Mesodermal cell (in vitro differentiated cells): Measurements from ENCODE around the gene KCNJ18.
"Not testable (repeated sequence)": the region's sequence is repeated elsewhere in the genome, so short reads cannot be mapped to it uniquely, and the experiment has no call there.

Experiments
- H3K27ac ChIP-seq: 2 replicates; pipeline ENCODE4 v1.7.0; 2013; ENCODE audit warnings: mild to moderate bottlenecking, low read depth, low read length, moderate library complexity; ENCODE audit not compliant: severe bottlenecking
- H3K36me3 ChIP-seq: 2 replicates; pipeline ENCODE4 v1.7.1; 2013; ENCODE audit warnings: mild to moderate bottlenecking, low read length, moderate library complexity; ENCODE audit not compliant: control insufficient read depth, insufficient read depth
- H3K4me1 ChIP-seq: one replicate; pipeline ENCODE4 v1.7.1; 2013; ENCODE audit warnings: mild to moderate bottlenecking, low read length; ENCODE audit not compliant: insufficient read depth, control insufficient read depth, poor library complexity, severe bottlenecking
- H3K4me3 ChIP-seq: 2 replicates; pipeline ENCODE4 v1.7.0; 2013; ENCODE audit warnings: low read length, control low read depth, mild to moderate bottlenecking; ENCODE audit not compliant: insufficient read depth, poor library complexity, severe bottlenecking; ENCODE audit errors: extremely low read depth
- H3K9me3 ChIP-seq: 2 replicates; pipeline ENCODE4 v1.7.1; 2013; ENCODE audit warnings: mild to moderate bottlenecking, low read length, moderate library complexity; ENCODE audit not compliant: control insufficient read depth
- WGBS, 2 experiments: methylation state at CpG; one replicate each; pipeline ENCODE4 v1.1.5; 2013; ENCODE audit warnings: missing lambda C conversion rate in 2 of 2; ENCODE audit not compliant: insufficient coverage in 2 of 2; 5-methylcytosine and 5-hydroxymethylcytosine counted together

The KCNJ18 gene

GRCh38 chr17:21680366-21680765 lies 12.0 kb upstream of the KCNJ18 start:
- Histone ChIP-seq H3K9me3 (peaks cover 23% of the 10 kb centered on the region), H3K4me3 (no peak overlapping the region)
- 83 to 84% methylated on average over 17 to 18 of the region's 19 CpGs for WGBS, 2 experiments

GRCh38 chr17:21680850-21681351 lies 11.4 kb upstream of the KCNJ18 start:
- 86 to 89% methylated on average over 38 to 39 of the region's 42 CpGs for WGBS, 2 experiments
- not testable (repeated sequence) for H3K27ac ChIP-seq, H3K4me1 ChIP-seq, H3K36me3 ChIP-seq, H3K4me3 ChIP-seq
- peaks cover 23% of the 10 kb centered on the region for H3K9me3 ChIP-seq

More at GRCh38 chr17:21680366-21680765, 12.0 kb upstream of the KCNJ18 start:
- Histone ChIP-seq H3K36me3 (no peaks in the 10 kb centered on the region), H3K27ac (no peak overlapping the region), H3K4me1 (no peaks in the 10 kb centered on the region)

GRCh38 chr17:21681576-21681975 lies 10.7 kb upstream of the KCNJ18 start:
- peaks cover 18% of the 10 kb centered on the region for H3K9me3 ChIP-seq
- H3K36me3 ChIP-seq, H3K4me3 ChIP-seq, H3K4me1 ChIP-seq, H3K27ac ChIP-seq: not testable (repeated sequence)
- 88 to 89% methylated on average over 12 to 15 of the region's 20 CpGs for WGBS, 2 experiments

GRCh38 chr17:21682130-21682529 lies 10.2 kb upstream of the KCNJ18 start:
- H3K4me1 ChIP-seq, H3K36me3 ChIP-seq, H3K4me3 ChIP-seq, H3K27ac ChIP-seq: not testable (repeated sequence)
- peaks cover 16% of the 10 kb centered on the region for H3K9me3 ChIP-seq
- 84 to 86% methylated on average over 19 to 26 of the region's 36 CpGs for WGBS, 2 experiments

- H3K4me1 ChIP-seq, H3K27ac ChIP-seq, H3K9me3 ChIP-seq, H3K4me3 ChIP-seq, H3K36me3 ChIP-seq: not testable (repeated sequence)
- 74 to 80% methylated on average over 9 to 18 of the region's 46 CpGs for WGBS, 2 experiments
These were observed 9.1 kb upstream of the KCNJ18 start for GRCh38 chr17:21683142-21683712.

GRCh38 chr17:21683897-21684296 lies 8.4 kb upstream of the KCNJ18 start:
- H3K27ac ChIP-seq, H3K36me3 ChIP-seq, H3K9me3 ChIP-seq, H3K4me3 ChIP-seq, H3K4me1 ChIP-seq: not testable (repeated sequence)
- 72 to 90% methylated on average over 11 to 12 of the region's 18 CpGs for WGBS, 2 experiments

GRCh38 chr17:21684384-21684783 lies 7.9 kb upstream of the KCNJ18 start:
- not testable (repeated sequence) for H3K9me3 ChIP-seq, H3K36me3 ChIP-seq, H3K4me1 ChIP-seq, H3K27ac ChIP-seq, H3K4me3 ChIP-seq
- WGBS, 2 experiments, result 91 to 96% methylated on average over 9 to 11 of the region's 33 CpGs

GRCh38 chr17:21685061-21685795 lies 7.1 kb upstream of the KCNJ18 start:
- not testable (repeated sequence) for H3K27ac ChIP-seq, H3K4me3 ChIP-seq, H3K9me3 ChIP-seq, H3K4me1 ChIP-seq, H3K36me3 ChIP-seq
- WGBS, 2 experiments, result 88 to 89% methylated on average over 27 to 35 of the region's 42 CpGs

- Histone ChIP-seq H3K9me3 (peaks cover 4% of the 10 kb centered on the region), H3K36me3 (no peaks in the 10 kb centered on the region), H3K4me1 (no peaks in the 10 kb centered on the region), H3K4me3 (no peak overlapping the region), H3K27ac (no peak overlapping the region)
- WGBS, 2 experiments, result 68 to 73% methylated on average over 19 of the region's 23 CpGs
These were observed 5.9 kb upstream of the KCNJ18 start for GRCh38 chr17:21686165-21687015.

GRCh38 chr17:21687136-21687953 lies 5.0 kb upstream of the KCNJ18 start:
- H3K4me1 ChIP-seq, result no peaks in the 10 kb centered on the region
- H3K27ac ChIP-seq, result no peak overlapping the region
- no peaks in the 10 kb centered on the region for H3K36me3 ChIP-seq
- H3K9me3 ChIP-seq, result peaks cover 4% of the 10 kb centered on the region
- no peak overlapping the region for H3K4me3 ChIP-seq
- WGBS, 2 experiments, result 77 to 82% methylated on average over 15 to 19 of the region's 19 CpGs
